H1 (cell line): Measurements from ENCODE around the gene NTMT1. TPM values are rescaled to one million over a fixed set of nuclear protein-coding genes. Genes with fewer than 3 reads are reported as not detected.
"Not testable (repeated sequence)": the region's sequence is repeated elsewhere in the genome, so short reads cannot be mapped to it uniquely, and the experiment has no call there.

Experiments used
- CTCF ChIA-PET: fragments of 300-600 bp; sonication (Branson Sonifier 250); formaldehyde crosslinking; loops from one replicate; lab custom pipeline; 2021; ENCODE audit not compliant: partially characterized antibody; lab: Charles Lee
- POLR2A ChIA-PET: fragments of 300-600 bp; sonication (Branson Sonifier 250); formaldehyde crosslinking; loops from one replicate; lab custom pipeline; 2021; ENCODE audit warnings: inconsistent platforms; ENCODE audit not compliant: partially characterized antibody; lab: Charles Lee
- DNase-seq, 2 experiments: peaks; one replicate each; pipeline versions ENCODE4 v3.0.0 to v3.0.0-alpha.2; 2010 to 2022; ENCODE audit warnings: low spot score in 2 of 2, low read depth in 1 of 2, mixed read lengths in 1 of 2
- FAIRE-seq: peaks from 2 replicates; lab custom pipeline; 2011; peaks lifted over from hg19 to GRCh38; lab: Jason Lieb, UNC
- H2AFZ ChIP-seq: 2 replicates; pipeline ENCODE4 v1.8.1; 2012; ENCODE audit warnings: low read length, inconsistent platforms
- H2AK5ac ChIP-seq: 2 replicates; pipeline ENCODE4 v1.6.1; 2013; ENCODE audit warnings: low read depth, low read length
- H2BK120ac ChIP-seq: replicated peaks from 2 replicates; pipeline ENCODE3; 2013; ENCODE audit warnings: low read depth, low read length, inconsistent platforms
- H2BK12ac ChIP-seq: 2 replicates; pipeline ENCODE4 v1.6.1; 2013; ENCODE audit warnings: low read depth, low read length
- H2BK15ac ChIP-seq: 2 replicates; pipeline ENCODE4 v1.6.1; 2013; ENCODE audit warnings: low read length
- H2BK20ac ChIP-seq: 2 replicates; pipeline ENCODE4 v1.6.1; 2013; ENCODE audit warnings: low read length
- H2BK5ac ChIP-seq: 2 replicates; pipeline ENCODE4 v1.6.1; 2013; ENCODE audit warnings: low read depth, low read length
- H3K14ac ChIP-seq: 2 replicates; pipeline ENCODE4 v1.6.1; 2013; ENCODE audit warnings: inconsistent platforms; ENCODE audit not compliant: insufficient read length
- H3K18ac ChIP-seq: 2 replicates; pipeline ENCODE4 v1.6.1; 2013; ENCODE audit warnings: low read length; ENCODE audit errors: extremely low read depth
- H3K23ac ChIP-seq: 2 replicates; pipeline ENCODE4 v1.6.1; 2013; ENCODE audit warnings: inconsistent platforms; ENCODE audit not compliant: insufficient read length
- H3K23me2 ChIP-seq: 2 replicates; pipeline ENCODE4 v1.6.1; 2013; ENCODE audit warnings: low read depth, low read length
- H3K27ac ChIP-seq: 2 replicates; pipeline ENCODE4 v1.6.1; 2011; ENCODE audit warnings: low read depth, low read length, inconsistent platforms
- H3K27me3 ChIP-seq, 4 experiments: replicated peaks in 1 of 4; 1 replicate in 1 of 4; 2 replicates in 3 of 4; pipeline versions ENCODE4 v1.6.1 to v1.8.1; 2011 to 2013; ENCODE audit warnings: low read length in 3 of 4, mild to moderate bottlenecking in 3 of 4, inconsistent platforms in 2 of 4, mixed read lengths in 2 of 4, moderate library complexity in 1 of 4; ENCODE audit not compliant: control insufficient read depth in 3 of 4, insufficient read depth in 3 of 4; ENCODE audit errors: extremely low read depth in 1 of 4
- H3K36me3 ChIP-seq, 4 experiments: 2 replicates each; pipeline versions ENCODE4 v1.6.1 to v1.8.1; 2011 to 2013; ENCODE audit warnings: mild to moderate bottlenecking in 4 of 4, low read length in 3 of 4, moderate library complexity in 2 of 4, control low read depth in 1 of 4, inconsistent platforms in 1 of 4; ENCODE audit not compliant: insufficient read depth in 4 of 4, control insufficient read depth in 2 of 4
- H3K4ac ChIP-seq: replicated peaks from 2 replicates; pipeline ENCODE3; 2013; ENCODE audit warnings: low read length, low read depth, mixed read lengths, inconsistent platforms; ENCODE audit not compliant: insufficient read length
- H3K4me1 ChIP-seq, 4 experiments: replicated peaks in 1 of 4; 1 replicate in 1 of 4; 2 replicates in 3 of 4; pipeline versions ENCODE4 v1.6.1 to v1.8.1; 2011 to 2013; ENCODE audit warnings: low read length in 3 of 4, inconsistent platforms in 2 of 4, mixed read lengths in 1 of 4; ENCODE audit not compliant: insufficient read depth in 4 of 4, control insufficient read depth in 3 of 4
- H3K4me2 ChIP-seq, 2 experiments: 2 replicates each; pipeline versions ENCODE4 v1.6.1 to v1.8.1; 2011 to 2013; ENCODE audit warnings: low read depth in 2 of 2, low read length in 2 of 2, control low read depth in 1 of 2, inconsistent platforms in 1 of 2, mild to moderate bottlenecking in 1 of 2; ENCODE audit not compliant: insufficient read depth in 1 of 2
- H3K4me3 ChIP-seq, 4 experiments: fragments of 200-600, 300-600 bp in 1 of 4; sonication (generic), shearing (Covaris generic), sonication (Bioruptor Twin) in 1 of 4; 2 replicates each; pipeline versions ENCODE4 v1.5.1 to v1.8.1; 2011 to 2016; ENCODE audit warnings: low read length in 4 of 4, low read depth in 3 of 4, control low read depth in 2 of 4, inconsistent platforms in 2 of 4, mild to moderate bottlenecking in 2 of 4, mixed read lengths in 1 of 4, moderate library complexity in 1 of 4; ENCODE audit not compliant: insufficient read depth in 2 of 4; ENCODE audit errors: extremely low read depth in 1 of 4
- H3K56ac ChIP-seq: replicated peaks from 2 replicates; pipeline ENCODE3; 2013; ENCODE audit warnings: low read depth, mild to moderate bottlenecking, mixed read lengths, low read length, inconsistent platforms; ENCODE audit not compliant: insufficient read length
- H3K79me1 ChIP-seq: 2 replicates; pipeline ENCODE4 v1.6.1; 2013; ENCODE audit warnings: low read depth, low read length, control low read depth
- H3K79me2 ChIP-seq, 2 experiments: 2 replicates each; pipeline versions ENCODE4 v1.6.1 to v1.8.1; 2012 to 2013; ENCODE audit warnings: low read length in 2 of 2, mild to moderate bottlenecking in 2 of 2, inconsistent platforms in 1 of 2; ENCODE audit not compliant: insufficient read depth in 2 of 2, control insufficient read depth in 1 of 2
- H3K9ac ChIP-seq, 4 experiments: replicated peaks in 1 of 4; 1 replicate in 1 of 4; 2 replicates in 3 of 4; pipeline versions ENCODE4 v1.6.1 to v1.8.1; 2011 to 2013; ENCODE audit warnings: low read depth in 3 of 4, low read length in 3 of 4, control low read depth in 2 of 4, mild to moderate bottlenecking in 2 of 4, moderate library complexity in 2 of 4, inconsistent platforms in 1 of 4; ENCODE audit errors: extremely low read depth in 1 of 4
- H3K9me3 ChIP-seq, 2 experiments: 2 replicates each; pipeline versions ENCODE4 v1.6.1 to v1.8.1; 2012 to 2013; ENCODE audit warnings: mild to moderate bottlenecking in 2 of 2, moderate library complexity in 2 of 2, control low read depth in 1 of 2, inconsistent platforms in 1 of 2, low read depth in 1 of 2, low read length in 1 of 2, mixed read lengths in 1 of 2; ENCODE audit not compliant: insufficient read depth in 2 of 2
- H4K20me1 ChIP-seq, 2 experiments: replicated peaks in 1 of 2; 2 replicates each; pipeline versions ENCODE3 to v1.8.1; 2011 to 2013; ENCODE audit warnings: inconsistent platforms in 2 of 2, low read length in 2 of 2, mild to moderate bottlenecking in 1 of 2; ENCODE audit not compliant: insufficient read depth in 2 of 2, control insufficient read depth in 1 of 2
- H4K5ac ChIP-seq: 2 replicates; pipeline ENCODE4 v1.6.1; 2013; ENCODE audit warnings: low read length, low read depth, mixed read lengths, inconsistent platforms; ENCODE audit not compliant: insufficient read length
- H4K8ac ChIP-seq: 2 replicates; pipeline ENCODE4 v1.8.0; 2013; ENCODE audit warnings: mild to moderate bottlenecking, moderate library complexity, low read length, inconsistent platforms; ENCODE audit not compliant: insufficient read depth; ENCODE audit errors: extremely low read depth
- H4K91ac ChIP-seq: replicated peaks from 2 replicates; pipeline ENCODE3; 2013; ENCODE audit warnings: low read length, mixed read lengths, inconsistent platforms; ENCODE audit not compliant: insufficient read length
- WGBS, 2 experiments: shearing (Covaris generic) in 1 of 2; methylation state at CpG; one replicate each; pipeline versions ENCODE4 v1.1.6 to v1.1.7; 2013 to 2015; ENCODE audit warnings: low lambda C conversion rate in 2 of 2, mixed read lengths in 2 of 2, inconsistent platforms in 1 of 2, low coverage in 1 of 2, missing lambda C conversion rate in 1 of 2; ENCODE audit not compliant: insufficient replicate concordance in 2 of 2, insufficient coverage in 1 of 2, insufficient read length in 1 of 2; ENCODE audit errors: extremely low coverage in 1 of 2, missing lambda C conversion rate in 1 of 2; 5-methylcytosine and 5-hydroxymethylcytosine counted together
- polyA plus RNA-seq, 7 experiments: library from polyadenylated mRNA; depleted of rRNA in 3 of 7; stranded (reverse) in 5 of 7; unstranded in 2 of 7; fragments of >200 nt in 5 of 7; fragments of 200-250 nt in 2 of 7; gene quantifications; 1 replicate in 5 of 7; 2 replicates in 1 of 7; 4 replicates in 1 of 7; pipeline versions ENCODE4 v1.2.1 to v1.2.3, GENCODE V29; 2011 to 2013; ENCODE audit warnings: missing spikeins in 2 of 7, mixed read lengths in 2 of 7
- total RNA-seq: library from RNA; stranded (reverse); fragmentation: NEBNext Ultra II Directional; extraction: Animal tissue kit (Norgen Biotek cat#: 25700); gene quantifications from 2 replicates; pipeline ENCODE4 v1.2.1, GENCODE V29; 2021

The NTMT1 gene
- total and polyA plus RNA-seq, 2 of the 8 experiments (the other 6 are each of a cell fraction or from before 2014, with no cell fraction given), result 66.8 to 70.2 TPM

- H3K27ac ChIP-seq, H3K9me3 ChIP-seq, H3K56ac ChIP-seq, H2BK20ac ChIP-seq, H3K23ac ChIP-seq, H3K18ac ChIP-seq, H3K23me2 ChIP-seq, H3K4me2 ChIP-seq, H2BK120ac ChIP-seq, H2BK15ac ChIP-seq, H3K4me1 ChIP-seq, H4K5ac ChIP-seq, H4K8ac ChIP-seq, H4K91ac ChIP-seq, H3K9ac ChIP-seq, H2AK5ac ChIP-seq, H2BK5ac ChIP-seq, H3K4ac ChIP-seq, H2AFZ ChIP-seq, H3K14ac ChIP-seq, H2BK12ac ChIP-seq, FAIRE-seq, DNase-seq, H3K4me3 ChIP-seq, H3K27me3 ChIP-seq: not testable (repeated sequence)
- H4K20me1 ChIP-seq, result peaks cover 25 to 51% of the 10 kb centered on the region in 2 experiments
- peaks cover 18% of the 10 kb centered on the region for H3K79me1 ChIP-seq
- WGBS, 2 experiments, result 92% methylated on average over 10 of the region's 10 CpGs; no CpG with 5 or more reads in 1 of the 2 experiments
- CTCF ChIA-PET, result interaction anchor here (0.7 to 6.5 kb wide), 3 partner anchors 10 to 494 kb away, joined by 3 to 56 read pairs (median 4); partner anchors contain the start of gene NTMT1
- peaks cover 4 to 34% of the 10 kb centered on the region in 2 experiments; a peak in 3 of 4 replicates for H3K79me2 ChIP-seq
- POLR2A ChIA-PET, result interaction anchor here (0.7 to 8.2 kb wide), 5 partner anchors 9 to 473 kb away, joined by 3 to 95 read pairs (median 4); partner anchors contain the start of gene NTMT1
- peaks cover 13 to 64% (median 36%) of the 10 kb centered on the region in 4 experiments for H3K36me3 ChIP-seq
Observed at GRCh38 chr9:129636343-129636742, 10.4 kb downstream of the NTMT1 start.
